ENCODE results near the gene OPCML.

OPCML gene

DNA sequence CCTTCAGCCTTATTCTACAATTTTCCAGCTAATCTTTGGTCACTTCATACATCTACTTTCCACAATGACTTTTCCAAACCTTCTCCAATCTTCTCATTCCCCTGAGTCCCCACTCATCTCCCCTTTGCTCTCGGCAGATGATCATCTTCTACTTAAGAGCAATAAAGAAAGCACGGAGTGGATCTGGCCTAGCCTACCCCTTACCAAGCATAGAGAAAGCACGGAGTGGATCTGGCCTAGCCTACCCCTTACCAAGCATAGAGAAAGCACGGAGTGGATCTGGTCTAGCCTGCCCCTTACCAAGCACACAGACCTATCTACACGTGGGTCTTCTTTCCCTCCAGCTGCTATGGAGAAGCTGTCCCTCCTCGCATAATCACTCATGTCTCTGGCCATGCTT lies 558.6 kb downstream of the OPCML start:
- no peak overlapping the region for H2AFZ ChIP-seq (ENCODE audit: low read length)
- H3K9ac ChIP-seq (ENCODE audit: low read length): no peak overlapping the region
- H3K4me1 ChIP-seq (ENCODE audit: insufficient read depth, low read length, severe bottlenecking): no peaks in the 10 kb centered on the region
- H3K4me2 ChIP-seq (ENCODE audit: low read length): no peak overlapping the region
- no peaks in the 10 kb centered on the region for H3K27me3 ChIP-seq (ENCODE audit: insufficient read depth, low read length)
- no peaks in the 10 kb centered on the region for H3F3A ChIP-seq (ENCODE audit: insufficient read depth, low read length)
- H3K79me2 ChIP-seq (ENCODE audit: insufficient read depth, low read length): no peaks in the 10 kb centered on the region
- H3K36me3 ChIP-seq (ENCODE audit: insufficient read depth, low read length): no peaks in the 10 kb centered on the region
- no peak overlapping the region for H3K4me3 ChIP-seq (ENCODE audit: low read depth, low read length, poor library complexity, severe bottlenecking)
- no peak overlapping the region for H3K27ac ChIP-seq (ENCODE audit: low read depth, low read length, poor library complexity, severe bottlenecking)
- no peaks in the 10 kb centered on the region for H3K9me2 ChIP-seq (ENCODE audit: low read depth, low read length)
- no peaks in the 10 kb centered on the region for H4K20me1 ChIP-seq (ENCODE audit: insufficient read depth, low read length)
- no peaks in the 10 kb centered on the region for H3K9me3 ChIP-seq (ENCODE audit: low read length)
- TF ChIP-seq EZH2 (IDR thresholded peaks at IDR 0.05; ENCODE audit: borderline replicate concordance, low read length): no peak
- TF ChIP-seq, protein P1, sequence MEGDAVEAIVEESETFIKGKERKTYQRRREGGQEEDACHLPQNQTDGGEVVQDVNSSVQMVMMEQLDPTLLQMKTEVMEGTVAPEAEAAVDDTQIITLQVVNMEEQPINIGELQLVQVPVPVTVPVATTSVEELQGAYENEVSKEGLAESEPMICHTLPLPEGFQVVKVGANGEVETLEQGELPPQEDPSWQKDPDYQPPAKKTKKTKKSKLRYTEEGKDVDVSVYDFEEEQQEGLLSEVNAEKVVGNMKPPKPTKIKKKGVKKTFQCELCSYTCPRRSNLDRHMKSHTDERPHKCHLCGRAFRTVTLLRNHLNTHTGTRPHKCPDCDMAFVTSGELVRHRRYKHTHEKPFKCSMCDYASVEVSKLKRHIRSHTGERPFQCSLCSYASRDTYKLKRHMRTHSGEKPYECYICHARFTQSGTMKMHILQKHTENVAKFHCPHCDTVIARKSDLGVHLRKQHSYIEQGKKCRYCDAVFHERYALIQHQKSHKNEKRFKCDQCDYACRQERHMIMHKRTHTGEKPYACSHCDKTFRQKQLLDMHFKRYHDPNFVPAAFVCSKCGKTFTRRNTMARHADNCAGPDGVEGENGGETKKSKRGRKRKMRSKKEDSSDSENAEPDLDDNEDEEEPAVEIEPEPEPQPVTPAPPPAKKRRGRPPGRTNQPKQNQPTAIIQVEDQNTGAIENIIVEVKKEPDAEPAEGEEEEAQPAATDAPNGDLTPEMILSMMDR (IDR thresholded peaks at IDR 0.05; ENCODE audit: low read length): no peak

DNA sequence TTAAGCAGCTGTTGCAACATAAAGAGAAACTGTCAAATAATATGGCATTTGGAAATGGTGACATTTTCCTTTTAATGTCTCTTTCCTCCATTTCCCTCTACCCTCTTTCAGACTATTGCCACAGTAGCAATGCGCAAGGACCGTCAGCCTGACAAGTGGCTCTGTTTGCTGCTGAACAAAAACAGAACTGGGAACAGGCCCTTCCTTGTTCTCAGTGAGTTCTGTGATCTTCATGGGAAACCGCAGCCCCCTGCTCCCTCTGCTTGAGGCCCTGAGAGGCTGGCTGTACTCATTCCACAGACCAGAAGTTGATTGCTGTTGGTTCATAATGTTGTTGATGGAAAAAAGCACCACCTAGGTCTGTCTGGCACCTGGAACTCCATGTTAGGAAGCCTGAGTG lies 559.7 kb downstream of the OPCML start:
- no peaks in the 10 kb centered on the region for H3K36me3 ChIP-seq (ENCODE audit: insufficient read depth, low read length)
- no peaks in the 10 kb centered on the region for H3K9me2 ChIP-seq (ENCODE audit: low read depth, low read length)
- no peaks in the 10 kb centered on the region for H3K9me3 ChIP-seq (ENCODE audit: low read length)
- H4K20me1 ChIP-seq (ENCODE audit: insufficient read depth, low read length): no peaks in the 10 kb centered on the region
- no peaks in the 10 kb centered on the region for H3K4me1 ChIP-seq (ENCODE audit: insufficient read depth, low read length, severe bottlenecking)
- no peak overlapping the region for H3K4me3 ChIP-seq (ENCODE audit: low read depth, low read length, poor library complexity, severe bottlenecking)
- no peak overlapping the region for H3K9ac ChIP-seq (ENCODE audit: low read length)
- no peaks in the 10 kb centered on the region for H3K27me3 ChIP-seq (ENCODE audit: insufficient read depth, low read length)
- H3F3A ChIP-seq (ENCODE audit: insufficient read depth, low read length): no peaks in the 10 kb centered on the region
- no peak overlapping the region for H2AFZ ChIP-seq (ENCODE audit: low read length)
- TF ChIP-seq, protein P1 (IDR thresholded peaks at IDR 0.05; ENCODE audit: low read length): no peak
- TF ChIP-seq EZH2 (IDR thresholded peaks at IDR 0.05; ENCODE audit: borderline replicate concordance, low read length): no peak
- H3K79me2 ChIP-seq (ENCODE audit: insufficient read depth, low read length): no peaks in the 10 kb centered on the region
- H3K4me2 ChIP-seq (ENCODE audit: low read length): no peak overlapping the region
- H3K27ac ChIP-seq (ENCODE audit: low read depth, low read length, poor library complexity, severe bottlenecking): no peak overlapping the region

DNA sequence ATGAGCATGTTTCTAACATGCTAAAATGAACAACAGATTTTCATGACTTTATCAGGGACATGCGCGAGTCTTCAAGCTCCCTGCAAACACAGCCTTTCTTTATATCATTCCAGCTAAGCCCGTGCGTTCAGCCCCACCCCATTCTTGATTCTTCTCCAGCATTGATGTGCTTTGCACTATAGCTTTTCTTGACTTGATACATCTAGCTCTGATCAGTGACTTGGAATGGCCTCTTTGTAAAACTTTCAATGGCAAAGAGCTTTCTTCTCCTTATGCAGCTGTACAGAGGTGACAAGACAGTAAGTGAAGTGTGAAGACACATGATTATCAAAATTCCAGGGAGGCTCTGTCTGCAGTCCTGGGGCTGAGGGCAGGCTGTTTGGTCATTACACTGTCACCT lies 561.0 kb downstream of the OPCML start:
- TF ChIP-seq, protein P1 (IDR thresholded peaks at IDR 0.05; ENCODE audit: low read length): no peak
- no peak for TF ChIP-seq EZH2 (IDR thresholded peaks at IDR 0.05; ENCODE audit: borderline replicate concordance, low read length)
- Histone ChIP-seq H3K4me3 (ENCODE audit: low read depth, low read length, poor library complexity, severe bottlenecking) (no peak overlapping the region), H3K79me2 (ENCODE audit: insufficient read depth, low read length) (no peaks in the 10 kb centered on the region), H3K9ac (ENCODE audit: low read length) (no peak overlapping the region), H3K9me3 (ENCODE audit: low read length) (no peaks in the 10 kb centered on the region), H3K27me3 (ENCODE audit: insufficient read depth, low read length) (no peaks in the 10 kb centered on the region), H3F3A (ENCODE audit: insufficient read depth, low read length) (no peaks in the 10 kb centered on the region), H3K4me1 (ENCODE audit: insufficient read depth, low read length, severe bottlenecking) (no peaks in the 10 kb centered on the region), H3K9me2 (ENCODE audit: low read depth, low read length) (no peaks in the 10 kb centered on the region), H3K27ac (ENCODE audit: low read depth, low read length, poor library complexity, severe bottlenecking) (no peak overlapping the region), H3K4me2 (ENCODE audit: low read length) (no peak overlapping the region), H4K20me1 (ENCODE audit: insufficient read depth, low read length) (no peaks in the 10 kb centered on the region), H3K36me3 (ENCODE audit: insufficient read depth, low read length) (no peaks in the 10 kb centered on the region), H2AFZ (ENCODE audit: low read length) (no peak overlapping the region)

All from OCI-LY1 (cell line).